H9 (cell line): ENCODE measurements around the gene MAP3K20. TPM values are rescaled to one million over a fixed set of nuclear protein-coding genes. Genes with fewer than 3 reads are reported as not detected.

ENCODE experiments used
- DNase-seq: peaks from one replicate; pipeline ENCODE4 v3.0.0-alpha.2; 2017
- H2AFZ ChIP-seq: one replicate; pipeline ENCODE4 v1.6.1; 2013; ENCODE audit warnings: mild to moderate bottlenecking, low read length, control low read depth, moderate library complexity
- H2AK5ac ChIP-seq: 2 replicates; pipeline ENCODE4 v1.6.1; 2013; ENCODE audit warnings: low read length, control low read depth, mixed read lengths; ENCODE audit not compliant: insufficient read length
- H2BK120ac ChIP-seq: one replicate; pipeline ENCODE4 v1.6.1; 2013; ENCODE audit warnings: low read depth, mild to moderate bottlenecking, low read length, control low read depth, inconsistent platforms; ENCODE audit not compliant: poor library complexity, severe bottlenecking
- H2BK12ac ChIP-seq: 2 replicates; pipeline ENCODE4 v1.6.1; 2013; ENCODE audit warnings: low read length, control low read depth, mixed read lengths, low read depth; ENCODE audit not compliant: insufficient read length
- H2BK15ac ChIP-seq: 2 replicates; pipeline ENCODE4 v1.6.1; 2013; ENCODE audit warnings: low read depth, low read length, control low read depth
- H2BK20ac ChIP-seq: one replicate; pipeline ENCODE4 v1.6.1; 2013; ENCODE audit warnings: low read depth, mild to moderate bottlenecking, low read length, control low read depth, inconsistent platforms; ENCODE audit not compliant: poor library complexity, severe bottlenecking
- H2BK5ac ChIP-seq: 2 replicates; pipeline ENCODE4 v1.6.1; 2013; ENCODE audit warnings: low read length, control low read depth, mixed read lengths; ENCODE audit not compliant: insufficient read length
- H3K14ac ChIP-seq: 2 replicates; pipeline ENCODE4 v1.6.1; 2013; ENCODE audit warnings: low read length, control low read depth; ENCODE audit not compliant: insufficient read depth
- H3K18ac ChIP-seq: 2 replicates; pipeline ENCODE4 v1.6.1; 2013; ENCODE audit warnings: low read depth, mild to moderate bottlenecking, mixed read lengths, low read length, control low read depth; ENCODE audit not compliant: insufficient read length
- H3K23ac ChIP-seq: 2 replicates; pipeline ENCODE4 v1.6.1; 2013; ENCODE audit warnings: low read length, control low read depth, mixed read lengths, low read depth; ENCODE audit not compliant: insufficient read length
- H3K23me2 ChIP-seq: 2 replicates; pipeline ENCODE4 v1.6.1; 2013; ENCODE audit warnings: low read depth, mild to moderate bottlenecking, mixed read lengths, low read length, control low read depth; ENCODE audit not compliant: insufficient read length, poor library complexity, severe bottlenecking
- H3K27ac ChIP-seq: 2 replicates; pipeline ENCODE4 v1.5.1; 2013; ENCODE audit warnings: low read length, control low read depth, mixed read lengths, low read depth; ENCODE audit not compliant: insufficient read length
- H3K27me3 ChIP-seq: 2 replicates; pipeline ENCODE4 v1.6.1; 2013; ENCODE audit warnings: low read length, control low read depth, inconsistent platforms; ENCODE audit not compliant: insufficient read depth
- H3K4ac ChIP-seq: 2 replicates; pipeline ENCODE4 v1.6.1; 2013; ENCODE audit warnings: low read depth, mild to moderate bottlenecking, control low read depth, inconsistent platforms, low read length, moderate library complexity
- H3K4me1 ChIP-seq: 2 replicates; pipeline ENCODE4 v1.6.1; 2013; ENCODE audit warnings: low read length, control low read depth, inconsistent platforms; ENCODE audit not compliant: insufficient read depth
- H3K4me2 ChIP-seq: 2 replicates; pipeline ENCODE4 v1.6.1; 2013; ENCODE audit warnings: low read length, control low read depth, mixed read lengths; ENCODE audit not compliant: insufficient read length, insufficient read depth
- H3K56ac ChIP-seq: 2 replicates; pipeline ENCODE4 v1.6.1; 2013; ENCODE audit warnings: low read depth, mild to moderate bottlenecking, mixed read lengths, low read length, control low read depth; ENCODE audit not compliant: insufficient read length
- H3K79me1 ChIP-seq: 2 replicates; pipeline ENCODE4 v1.6.1; 2013; ENCODE audit warnings: low read depth, mild to moderate bottlenecking, moderate library complexity, low read length, control low read depth, inconsistent platforms; ENCODE audit not compliant: insufficient read depth, poor library complexity, severe bottlenecking
- H3K79me2 ChIP-seq: 2 replicates; pipeline ENCODE4 v1.6.1; 2013; ENCODE audit warnings: low read length, control low read depth, inconsistent platforms; ENCODE audit not compliant: insufficient read depth
- H3K9ac ChIP-seq: 2 replicates; pipeline ENCODE4 v1.6.1; 2013; ENCODE audit warnings: low read length, control low read depth, mixed read lengths; ENCODE audit not compliant: insufficient read length; ENCODE audit errors: extremely low read depth
- H3K9me3 ChIP-seq: one replicate; pipeline ENCODE4 v1.6.1; 2013; ENCODE audit warnings: low read depth, low read length, inconsistent platforms; ENCODE audit not compliant: control insufficient read depth
- H3T11ph ChIP-seq: one replicate; pipeline ENCODE4 v1.6.1; 2013; ENCODE audit warnings: mild to moderate bottlenecking, low read length, control low read depth, inconsistent platforms
- H4K20me1 ChIP-seq: one replicate; pipeline ENCODE4 v1.6.1; 2013; ENCODE audit not compliant: control insufficient read depth, insufficient read length, insufficient read depth
- H4K5ac ChIP-seq: 2 replicates; pipeline ENCODE4 v1.6.1; 2013; ENCODE audit warnings: low read depth, mild to moderate bottlenecking, mixed read lengths, low read length, control low read depth; ENCODE audit not compliant: insufficient read length
- H4K8ac ChIP-seq: replicated peaks from 2 replicates; pipeline ENCODE4 v1.6.1; 2013; ENCODE audit warnings: low read length, control low read depth, mixed read lengths, low read depth; ENCODE audit not compliant: insufficient read length
- H4K91ac ChIP-seq: 2 replicates; pipeline ENCODE4 v1.6.1; 2013; ENCODE audit warnings: low read depth, mild to moderate bottlenecking, moderate library complexity, mixed read lengths, low read length, control low read depth; ENCODE audit not compliant: insufficient read length
- H3K27ac Mint-ChIP-seq, 3 experiments: 2 replicates in 2 of 3; 3 replicates in 1 of 3; pipeline ENCODE4 v1.8.0; 2020 to 2021; ENCODE audit warnings: mixed read lengths in 3 of 3, mild to moderate bottlenecking in 1 of 3, moderate library complexity in 1 of 3
- H3K27me3 Mint-ChIP-seq: 2 replicates; pipeline ENCODE4 v1.8.0; 2021; ENCODE audit warnings: low read depth, mild to moderate bottlenecking, moderate library complexity, mixed read lengths
- H3K36me3 Mint-ChIP-seq, 3 experiments: 2 replicates in 2 of 3; 3 replicates in 1 of 3; pipeline ENCODE4 v1.8.0; 2020 to 2021; ENCODE audit warnings: low read depth in 3 of 3, mixed read lengths in 3 of 3; ENCODE audit not compliant: insufficient read depth in 1 of 3
- H3K4me1 Mint-ChIP-seq, 2 experiments: 2 replicates each; pipeline ENCODE4 v1.8.0; 2020; ENCODE audit warnings: mixed read lengths in 2 of 2
- H3K4me3 Mint-ChIP-seq, 2 experiments: 2 replicates in 1 of 2; 3 replicates in 1 of 2; pipeline ENCODE4 v1.8.0; 2020 to 2021; ENCODE audit warnings: mild to moderate bottlenecking in 2 of 2, mixed read lengths in 2 of 2, moderate library complexity in 1 of 2
- H3K9me3 Mint-ChIP-seq, 2 experiments: 2 replicates in 1 of 2; 3 replicates in 1 of 2; pipeline ENCODE4 v1.8.0; 2020; ENCODE audit warnings: mild to moderate bottlenecking in 2 of 2, mixed read lengths in 2 of 2, moderate library complexity in 1 of 2
- CTCF ChIP-seq: fragments of 200-600 bp; sonication (generic); conservative IDR thresholded peaks from 3 replicates; pipeline ENCODE4 v1.8.0; 2021; ENCODE audit warnings: antibody characterized with exemption, mild to moderate bottlenecking
- WGBS: extraction: QIAGEN DNeasy Blood & Tissue Kit; methylation state at CpG from one replicate; pipeline ENCODE4 v1.1.7; 2013; ENCODE audit warnings: missing lambda C conversion rate, low lambda C conversion rate, mixed read lengths; ENCODE audit not compliant: insufficient read length; ENCODE audit errors: extremely low coverage; 5-methylcytosine and 5-hydroxymethylcytosine counted together
- total RNA-seq: library from RNA; stranded (reverse); gene quantifications from 2 replicates; pipeline ENCODE4 v1.2.1, GENCODE V29; 2021

Gene MAP3K20
- total RNA-seq, 1 experiment from 2014 or later, result 8.7 TPM

- Mint-ChIP-seq H3K27ac (no peak overlapping the region; a peak in 1 of 7 replicates), H3K4me1 (peaks cover 18 to 31% of the 10 kb centered on the region in 2 experiments), H3K4me3 (no peak overlapping the region), H3K9me3 (peaks cover 12% of the 10 kb centered on the region in 2 experiments), H3K27me3 (no peaks in the 10 kb centered on the region; the same call in 1 of the 2 replicates), H3K36me3 (peaks cover 10 to 21% (median 16%) of the 10 kb centered on the region in 3 experiments)
- Histone ChIP-seq H2BK120ac (no peak overlapping the region), H3K23ac (no peak overlapping the region), H3K56ac (no peak overlapping the region), H4K91ac (no peak overlapping the region), H3K4me1 (no peaks in the 10 kb centered on the region), H2BK15ac (no peak overlapping the region), H2AK5ac (no peak overlapping the region), H4K5ac (no peak overlapping the region), H4K20me1 (no peaks in the 10 kb centered on the region), H3K18ac (no peak overlapping the region), H3K27me3 (no peaks in the 10 kb centered on the region), H3K4me2 (no peak overlapping the region), H3K14ac (no peak overlapping the region), H2AFZ (no peak overlapping the region), H3K27ac (no peak overlapping the region), H3K79me1 (no peaks in the 10 kb centered on the region), H2BK12ac (no peak overlapping the region), H4K8ac (no peak overlapping the region), H3K79me2 (no peaks in the 10 kb centered on the region), H2BK20ac (no peak overlapping the region), H3K4ac (no peak overlapping the region), H3K9me3 (no peaks in the 10 kb centered on the region), H2BK5ac (no peak overlapping the region), H3K9ac (no peak overlapping the region), H3K23me2 (no peaks in the 10 kb centered on the region), H3T11ph (no peak overlapping the region)
- TF ChIP-seq CTCF, result no peak
- WGBS, result no CpG with 5 or more reads among the region's 4 CpGs
- no peak for DNase-seq
Observed at GRCh38 chr2:173238385-173238784, 162.7 kb downstream of the MAP3K20 start.
